ENCODE results near the gene RNU4-1. TPM values are rescaled to one million over a fixed set of nuclear protein-coding genes. Genes with fewer than 3 reads are reported as not detected.

The RNU4-1 gene
- total and polyA plus RNA-seq, 9 of the 15 experiments (the other 6 are each of a cell fraction or from before 2014, with no cell fraction given): under 0.01 to 19,719 (median 3,563) TPM; not detected in 4

- TF ChIP-seq LEF1 (IDR thresholded peaks at IDR 0.05): no peak
- TF ChIP-seq ZNF217 (CRISPR knock-in tag; IDR thresholded peaks at IDR 0.05): no peak
- TF ChIP-seq SREBF2 (CRISPR knock-in tag; IDR thresholded peaks at IDR 0.05): no peak
- TF ChIP-seq CTBP1 (IDR thresholded peaks at IDR 0.05; ENCODE audit: borderline replicate concordance): no peak
- no peak for TF ChIP-seq CHD7 (IDR thresholded peaks at IDR 0.05; ENCODE audit: low read depth, low read length)
- TF ChIP-seq ZNF395 (CRISPR knock-in tag; IDR thresholded peaks at IDR 0.05): no peak
- TF ChIP-seq TAL1 (IDR thresholded peaks at IDR 0.05): no peak
- no peak for TF ChIP-seq ZNF146 (CRISPR knock-in tag; IDR thresholded peaks at IDR 0.05; ENCODE audit: unreplicated experiment)
- no peak for TF ChIP-seq EZH2 (IDR thresholded peaks at IDR 0.05; ENCODE audit: borderline replicate concordance, low read depth, low read length)
- TF ChIP-seq PTBP1 (IDR thresholded peaks at IDR 0.05; ENCODE audit: low read depth, low read length): no peak
- no peak for TF ChIP-seq ELK3 (CRISPR knock-in tag; IDR thresholded peaks at IDR 0.05)
- no peak for TF ChIP-seq SRSF7 (optimal IDR thresholded peaks at IDR 0.05; ENCODE audit: low read depth, low read length)
- no peak for TF ChIP-seq ELF4 (CRISPR knock-in tag; IDR thresholded peaks at IDR 0.05)
- no peak for TF ChIP-seq TRIM28 (IDR thresholded peaks at IDR 0.05)
- TF ChIP-seq MXI1 (IDR thresholded peaks at IDR 0.05; ENCODE audit: low read depth, low read length): no peak
- peak; percentile 14 for TF ChIP-seq ARID1B (IDR thresholded peaks at IDR 0.05)
These were observed 45.4 kb downstream of the RNU4-1 start (continued) for GRCh38 chr12:120247621-120248030.
